ENCODE results near the gene OR6S1.
"Not testable (repeated sequence)": the region's sequence is repeated elsewhere in the genome, so short reads cannot be mapped to it uniquely, and the experiment has no call there.

DNA sequence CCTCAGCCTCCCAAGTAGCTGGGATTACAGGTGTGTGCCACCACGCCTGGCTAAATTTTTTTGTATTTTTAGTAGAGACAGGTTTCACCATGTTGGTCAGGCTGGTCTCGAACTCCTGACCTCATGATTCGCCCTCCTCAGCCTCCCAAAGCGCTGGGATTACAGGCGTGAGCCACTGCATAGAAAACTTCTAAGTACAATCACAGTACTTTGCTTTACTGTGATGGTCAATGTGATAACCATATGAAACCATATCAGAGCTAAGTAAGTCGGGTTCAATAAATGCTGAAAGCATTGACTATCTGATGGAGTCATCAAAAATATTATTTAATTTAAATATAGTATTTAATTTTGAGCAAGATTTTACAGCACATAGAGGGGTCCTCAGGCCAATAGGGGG lies 21.8 kb downstream of the OR6S1 start:
- TF ChIP-seq, protein P1, sequence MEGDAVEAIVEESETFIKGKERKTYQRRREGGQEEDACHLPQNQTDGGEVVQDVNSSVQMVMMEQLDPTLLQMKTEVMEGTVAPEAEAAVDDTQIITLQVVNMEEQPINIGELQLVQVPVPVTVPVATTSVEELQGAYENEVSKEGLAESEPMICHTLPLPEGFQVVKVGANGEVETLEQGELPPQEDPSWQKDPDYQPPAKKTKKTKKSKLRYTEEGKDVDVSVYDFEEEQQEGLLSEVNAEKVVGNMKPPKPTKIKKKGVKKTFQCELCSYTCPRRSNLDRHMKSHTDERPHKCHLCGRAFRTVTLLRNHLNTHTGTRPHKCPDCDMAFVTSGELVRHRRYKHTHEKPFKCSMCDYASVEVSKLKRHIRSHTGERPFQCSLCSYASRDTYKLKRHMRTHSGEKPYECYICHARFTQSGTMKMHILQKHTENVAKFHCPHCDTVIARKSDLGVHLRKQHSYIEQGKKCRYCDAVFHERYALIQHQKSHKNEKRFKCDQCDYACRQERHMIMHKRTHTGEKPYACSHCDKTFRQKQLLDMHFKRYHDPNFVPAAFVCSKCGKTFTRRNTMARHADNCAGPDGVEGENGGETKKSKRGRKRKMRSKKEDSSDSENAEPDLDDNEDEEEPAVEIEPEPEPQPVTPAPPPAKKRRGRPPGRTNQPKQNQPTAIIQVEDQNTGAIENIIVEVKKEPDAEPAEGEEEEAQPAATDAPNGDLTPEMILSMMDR (IDR thresholded peaks at IDR 0.05; ENCODE audit: low read depth, low read length, missing input control), result not testable (repeated sequence)
- TF ChIP-seq, protein P2, sequence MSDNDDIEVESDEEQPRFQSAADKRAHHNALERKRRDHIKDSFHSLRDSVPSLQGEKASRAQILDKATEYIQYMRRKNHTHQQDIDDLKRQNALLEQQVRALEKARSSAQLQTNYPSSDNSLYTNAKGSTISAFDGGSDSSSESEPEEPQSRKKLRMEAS (IDR thresholded peaks at IDR 0.05), result not testable (repeated sequence)
